Measurements from ENCODE around the gene FBLN5. TPM values are rescaled to one million over a fixed set of nuclear protein-coding genes. Genes with fewer than 3 reads are reported as not detected.
"Not testable (repeated sequence)": the region's sequence is repeated elsewhere in the genome, so short reads cannot be mapped to it uniquely, and the experiment has no call there.

Gene FBLN5
- total RNA-seq, 1 donor from 2014 or later: 1.6 TPM

- no peak for FAIRE-seq
- DNase-seq (ENCODE audit: low spot score in 2 of 2): no peak
Measured at GRCh38 chr14:91888641-91889476, 58.6 kb downstream of the FBLN5 start.

DNA sequence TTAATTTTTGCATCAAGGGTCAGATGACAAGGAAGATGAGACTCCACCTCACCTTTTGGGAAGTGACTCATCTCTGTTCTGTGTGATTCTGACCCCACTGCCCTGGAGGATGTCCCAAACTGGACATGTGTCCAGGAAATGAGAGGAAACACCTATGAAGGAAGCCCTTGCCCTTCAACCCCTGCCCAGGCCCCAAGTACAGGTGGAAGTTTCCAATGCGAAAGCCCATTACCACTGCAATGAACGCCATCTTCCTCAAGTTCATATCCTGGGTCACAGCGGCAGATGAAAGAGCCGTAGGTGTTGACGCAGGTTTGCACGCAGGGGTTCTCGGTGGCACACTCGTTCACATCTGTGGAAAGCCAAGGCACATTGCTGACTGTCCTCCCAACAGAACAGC is 60.5 kb downstream of the FBLN5 start:
- FAIRE-seq: no peak
- no peak for DNase-seq (ENCODE audit: low spot score in 2 of 2)

DNA sequence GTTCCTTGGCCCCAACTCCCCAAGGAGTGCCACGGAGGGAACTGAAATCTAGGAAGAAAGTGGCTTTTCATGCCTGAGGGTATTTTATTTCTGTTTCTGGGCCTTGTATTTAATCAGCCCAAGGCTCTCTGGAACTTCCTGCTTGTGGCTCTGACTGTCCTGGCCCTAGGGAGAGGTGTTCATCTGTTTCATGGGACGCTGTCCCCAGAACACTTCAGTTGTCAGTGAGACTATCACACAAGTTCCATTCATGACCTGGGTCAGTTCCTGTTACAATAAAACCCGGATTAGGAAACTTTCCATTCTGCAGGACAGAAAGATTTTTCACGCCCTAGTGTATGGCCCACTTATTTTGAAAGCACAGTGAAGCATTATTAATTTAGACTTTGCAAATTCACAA is 61.7 kb downstream of the FBLN5 start:
- FAIRE-seq: no peak
- DNase-seq (ENCODE audit: low spot score in 2 of 2): no peak

DNA sequence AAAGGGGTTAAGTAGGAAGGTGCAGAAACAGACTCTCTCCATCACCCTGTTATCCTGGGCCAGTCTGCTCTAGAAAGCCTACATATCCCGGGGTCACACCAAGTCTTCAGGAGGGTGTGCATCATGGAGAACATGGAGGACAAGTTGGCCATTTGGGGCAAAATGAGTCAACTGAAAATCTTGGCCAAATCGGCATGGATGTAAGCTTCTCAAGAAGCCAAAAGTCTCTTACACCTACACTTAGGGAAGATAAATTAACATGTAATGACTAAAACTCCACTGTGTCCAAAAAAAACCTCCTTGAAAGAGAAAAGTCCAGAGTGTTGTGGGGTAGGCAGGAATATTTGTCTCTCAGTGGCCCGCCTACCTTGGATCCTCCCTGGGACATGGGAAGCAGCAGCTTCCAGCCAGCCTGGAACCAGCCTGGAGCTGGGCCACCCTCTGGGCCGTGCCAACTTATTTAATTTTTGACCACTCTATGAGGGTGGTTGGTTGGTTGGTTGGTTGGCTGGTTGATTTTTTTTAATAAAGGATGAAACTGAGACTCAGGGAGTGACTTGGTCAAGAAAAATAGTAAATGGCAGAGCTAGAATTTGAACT is 62.3 kb downstream of the FBLN5 start:
- FAIRE-seq (no peak), DNase-seq (ENCODE audit: low spot score in 2 of 2) (no peak)

GRCh38 chr14:91884664-91885063 is 62.8 kb downstream of the FBLN5 start:
- no peak for FAIRE-seq
- DNase-seq (ENCODE audit: low spot score in 2 of 2): no peak

GRCh38 chr14:91883753-91884152 is 63.7 kb downstream of the FBLN5 start:
- no peak for FAIRE-seq
- DNase-seq (ENCODE audit: low spot score in 2 of 2): no peak

- FAIRE-seq (no peak), DNase-seq (ENCODE audit: low spot score in 2 of 2) (no peak)
Measured at GRCh38 chr14:91882776-91883175, 64.7 kb downstream of the FBLN5 start.

DNA sequence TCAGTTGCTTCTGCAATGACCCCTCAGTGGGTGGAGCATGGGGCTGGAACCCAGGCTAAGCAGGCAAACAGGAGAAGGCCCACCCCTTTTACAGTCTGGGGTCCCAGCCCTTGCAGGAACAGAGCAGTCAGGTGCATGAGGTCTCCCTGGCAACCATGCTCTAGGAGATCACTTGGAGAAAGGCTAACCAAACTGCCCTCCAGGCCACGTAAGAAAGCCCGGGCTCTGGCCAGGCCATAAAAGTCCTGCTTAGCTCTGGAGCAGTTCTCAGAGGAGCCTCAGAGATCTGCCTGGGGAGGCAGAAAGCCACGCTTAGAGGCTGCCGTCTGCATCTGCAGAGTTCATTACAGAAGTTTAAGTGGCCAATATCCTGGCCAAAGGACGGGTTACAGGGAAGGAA is 65.1 kb downstream of the FBLN5 start:
- DNase-seq (ENCODE audit: low spot score in 2 of 2): no peak
- FAIRE-seq: no peak

- FAIRE-seq (no peak), DNase-seq (ENCODE audit: low spot score in 2 of 2) (no peak)
Measured at GRCh38 chr14:91879196-91879595, 68.3 kb downstream of the FBLN5 start.

DNA sequence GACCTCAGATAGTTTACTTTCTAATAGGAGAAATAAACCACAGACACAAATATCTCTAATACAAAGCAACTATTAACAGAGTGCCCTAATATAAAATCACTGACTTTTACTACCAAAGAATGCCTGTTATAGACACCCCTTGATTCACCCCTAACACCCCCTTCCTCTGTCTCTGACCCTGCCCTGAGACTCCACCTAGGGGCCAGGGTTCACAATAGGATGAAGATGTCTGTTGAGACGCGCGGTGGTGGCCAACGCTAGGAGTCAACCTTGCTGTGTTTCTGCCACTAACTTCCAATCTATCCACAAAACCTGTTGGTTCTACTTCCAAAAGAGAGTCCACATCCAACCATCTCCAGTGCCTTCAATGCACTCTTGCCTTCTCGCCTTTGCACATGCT is 69.2 kb downstream of the FBLN5 start:
- FAIRE-seq: no peak
- no peak for DNase-seq (ENCODE audit: low spot score in 2 of 2)

DNA sequence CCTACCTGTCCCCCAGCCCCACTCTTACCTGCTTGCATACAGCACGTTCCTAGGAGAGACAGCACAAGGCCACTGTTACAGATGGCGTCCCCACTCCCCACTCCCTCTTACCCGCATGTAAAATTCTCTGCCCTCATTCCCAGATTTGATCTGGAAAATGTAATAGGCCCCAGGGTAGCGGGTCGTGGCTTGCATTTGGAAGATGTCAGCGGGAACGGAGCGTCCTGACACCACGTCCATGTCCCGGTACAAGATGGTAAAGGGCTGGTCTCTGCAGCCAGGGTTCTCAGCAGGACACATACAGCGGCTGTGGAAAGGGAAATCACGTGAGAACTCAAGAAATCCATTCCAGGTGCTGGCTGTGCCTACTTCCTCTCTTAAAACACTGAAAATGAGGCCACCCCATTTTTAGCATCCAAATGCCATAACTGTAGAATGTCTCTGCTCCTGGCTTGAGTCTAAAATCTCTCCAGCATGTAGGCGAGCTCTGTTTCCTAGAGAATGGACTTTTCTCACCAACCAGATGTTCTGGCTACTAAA is 70.0 kb downstream of the FBLN5 start:
- FAIRE-seq (no peak), DNase-seq (ENCODE audit: low spot score in 2 of 2) (no peak)

- DNase-seq (ENCODE audit: low spot score in 2 of 2) (no peak), FAIRE-seq (no peak)
Measured at GRCh38 chr14:91876492-91876891, 71.0 kb downstream of the FBLN5 start.

DNA sequence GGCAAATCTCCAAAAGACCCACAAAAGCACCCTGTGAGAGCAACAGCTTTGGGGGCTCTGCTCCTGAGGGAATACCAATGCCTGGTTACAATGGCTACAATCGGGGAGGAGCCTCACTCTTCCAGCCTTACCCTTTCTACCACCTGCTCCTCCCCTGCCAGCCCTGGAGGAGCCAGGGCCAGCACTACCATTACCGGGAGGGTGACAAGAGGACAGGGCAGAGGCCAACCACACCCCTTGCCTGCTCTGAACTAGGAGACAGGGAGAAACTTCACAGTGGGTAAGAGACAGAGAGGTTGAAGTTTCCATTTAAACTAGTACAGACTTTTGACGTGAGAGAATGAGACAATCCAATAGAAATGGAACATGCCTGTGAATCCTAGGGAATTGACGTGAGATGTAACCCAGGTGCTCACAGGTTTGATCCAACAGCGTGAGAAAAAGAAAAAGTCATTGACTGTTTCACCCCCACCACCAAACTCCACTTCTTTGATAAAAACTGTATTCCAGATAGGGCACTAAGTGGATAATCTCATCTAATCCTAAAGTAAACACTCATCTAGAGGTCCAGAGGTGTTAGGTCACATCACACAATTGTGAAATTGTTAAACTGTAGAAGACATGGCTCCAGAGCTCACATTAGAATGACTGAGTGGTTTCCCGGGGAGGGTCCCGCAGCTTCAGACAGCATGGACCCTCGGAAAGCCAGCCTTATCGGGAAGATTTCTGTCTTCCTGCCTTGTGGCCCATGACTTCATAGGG is 71.8 kb downstream of the FBLN5 start:
- DNase-seq (ENCODE audit: low spot score in 2 of 2): no peak
- no peak for FAIRE-seq

GRCh38 chr14:91873471-91874415 is 73.8 kb downstream of the FBLN5 start:
- FAIRE-seq (no peak), DNase-seq (ENCODE audit: low spot score in 2 of 2) (no peak)

GRCh38 chr14:91872517-91873470 is 74.7 kb downstream of the FBLN5 start:
- FAIRE-seq (no peak), DNase-seq (ENCODE audit: low spot score in 2 of 2) (no peak)

GRCh38 chr14:91872011-91872501 is 75.4 kb downstream of the FBLN5 start:
- DNase-seq (ENCODE audit: low spot score in 2 of 2) (no peak), FAIRE-seq (no peak)

- FAIRE-seq; DNase-seq (ENCODE audit: low spot score in 2 of 2): not testable (repeated sequence)
Measured at GRCh38 chr14:91871401-91871800, 76.1 kb downstream of the FBLN5 start.

DNA sequence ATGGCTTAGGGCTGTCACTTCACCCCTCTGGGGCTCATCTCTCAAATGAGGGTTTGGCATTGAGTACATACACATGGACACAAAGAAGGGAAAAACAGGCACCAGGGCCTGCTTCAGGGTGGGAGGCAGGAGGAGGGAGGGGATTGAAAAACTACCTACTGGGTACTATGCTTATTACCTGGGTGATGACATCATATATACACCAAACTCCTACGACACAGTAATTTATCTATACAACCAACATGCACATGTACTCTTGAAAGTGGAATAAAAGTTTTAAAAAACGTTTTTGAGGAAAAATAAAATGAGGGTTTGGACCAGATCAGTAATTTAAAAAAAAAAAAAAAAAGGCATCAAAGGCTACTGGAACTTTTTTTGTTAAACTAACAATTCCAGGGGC is 76.6 kb downstream of the FBLN5 start:
- FAIRE-seq (no peak), DNase-seq (ENCODE audit: low spot score in 2 of 2) (no peak)

GRCh38 chr14:91870001-91870400 is 77.5 kb downstream of the FBLN5 start:
- no peak for FAIRE-seq
- no peak for DNase-seq (ENCODE audit: low spot score in 2 of 2)

Data from frontal cortex (tissue), 4 donors.